SK-N-SH (cell line): ENCODE results near the gene TTC39A. TPM values are rescaled to one million over a fixed set of nuclear protein-coding genes. Genes with fewer than 3 reads are reported as not detected.

Experiments used
- CTCF ChIA-PET: fragments of 300-600, 350-600 bp; formaldehyde crosslinking; extraction: SDS; loops from one replicate; lab custom pipeline; 2021; lab: Yijun Ruan, JAX
- POLR2A ChIA-PET: fragments of 350-600 bp; sonication (Branson Sonifier 250); formaldehyde crosslinking; extraction: SDS; loops from one replicate; lab custom pipeline; 2020; ENCODE audit warnings: antibody characterized with exemption, inconsistent platforms; lab: Yijun Ruan, JAX
- DNase-seq: peaks from one replicate; pipeline ENCODE4 v3.0.0; 2012
- H2AFZ ChIP-seq: fragments of 200-600 bp; sonication (generic); 2 replicates; pipeline ENCODE4 v1.8.1; 2016; ENCODE audit warnings: antibody characterized with exemption, mild to moderate bottlenecking, low read depth
- H3F3A ChIP-seq: fragments of 200-600 bp; sonication (generic); replicated peaks from 2 replicates; pipeline ENCODE3; 2016; ENCODE audit warnings: antibody characterized with exemption, mild to moderate bottlenecking; ENCODE audit not compliant: insufficient read depth
- H3K27ac ChIP-seq, 2 experiments: fragments of 200-500 bp in 1 of 2; fragments of 200-600 bp in 1 of 2; sonication (Bioruptor generic) in 1 of 2; sonication (generic), shearing (Covaris generic) in 1 of 2; 2 replicates each; pipeline versions ENCODE4 v1.5.1 to v1.6.1; 2014 to 2016; ENCODE audit warnings: low read depth in 2 of 2, inconsistent platforms in 1 of 2, low read length in 1 of 2, mild to moderate bottlenecking in 1 of 2, mixed read lengths in 1 of 2
- H3K27me3 ChIP-seq: fragments of 200-600 bp; sonication (generic), shearing (Covaris generic); 2 replicates; pipeline ENCODE4 v1.6.1; 2016; ENCODE audit warnings: mixed run types; ENCODE audit not compliant: insufficient read depth
- H3K36me3 ChIP-seq, 2 experiments: fragments of 200-500 bp in 1 of 2; fragments of 200-600 bp in 1 of 2; sonication (Bioruptor generic) in 1 of 2; sonication (generic) in 1 of 2; replicated peaks in 1 of 2; 2 replicates each; pipeline versions ENCODE3 to v1.5.1; 2014 to 2016; ENCODE audit warnings: low read length in 1 of 2, mild to moderate bottlenecking in 1 of 2; ENCODE audit not compliant: insufficient read depth in 2 of 2, control insufficient read depth in 1 of 2
- H3K4me1 ChIP-seq, 2 experiments: fragments of 200-500 bp in 1 of 2; fragments of 200-600 bp in 1 of 2; sonication (Bioruptor generic) in 1 of 2; sonication (generic), shearing (Covaris generic) in 1 of 2; 2 replicates each; pipeline versions ENCODE4 v1.5.1 to v1.6.1; 2014 to 2016; ENCODE audit warnings: low read depth in 1 of 2, low read length in 1 of 2, mixed run types in 1 of 2; ENCODE audit not compliant: insufficient read depth in 2 of 2, control insufficient read depth in 1 of 2
- H3K4me2 ChIP-seq: fragments of 200-600 bp; sonication (generic), shearing (Covaris generic); 2 replicates; pipeline ENCODE4 v1.6.1; 2017; ENCODE audit warnings: mixed run types
- H3K4me3 ChIP-seq, 2 experiments: fragments of 200-500 bp in 1 of 2; fragments of 200-600 bp in 1 of 2; sonication (Bioruptor generic) in 1 of 2; sonication (generic), shearing (Covaris generic) in 1 of 2; 2 replicates each; pipeline versions ENCODE4 v1.5.1 to v1.8.1; 2014 to 2016; ENCODE audit warnings: low read depth in 2 of 2, inconsistent platforms in 1 of 2, low read length in 1 of 2, mild to moderate bottlenecking in 1 of 2, mixed read lengths in 1 of 2, moderate library complexity in 1 of 2
- H3K79me2 ChIP-seq: fragments of 200-600 bp; sonication (generic); 2 replicates; pipeline ENCODE4 v1.8.1; 2017; ENCODE audit warnings: mild to moderate bottlenecking; ENCODE audit not compliant: insufficient read depth
- H3K9ac ChIP-seq: fragments of 200-600 bp; sonication (generic); 2 replicates; pipeline ENCODE4 v1.6.1; 2017; ENCODE audit warnings: mixed run types
- H3K9me2 ChIP-seq: fragments of 200-600 bp; sonication (generic); 2 replicates; pipeline ENCODE4 v1.6.1; 2017; ENCODE audit warnings: mixed run types
- H3K9me3 ChIP-seq: fragments of 200-600 bp; sonication (generic); 2 replicates; pipeline ENCODE4 v1.6.1; 2017; ENCODE audit warnings: mixed run types, mild to moderate bottlenecking, moderate library complexity
- H4K20me1 ChIP-seq: fragments of 200-600 bp; sonication (generic); 2 replicates; pipeline ENCODE4 v1.6.1; 2017; ENCODE audit warnings: mild to moderate bottlenecking, mixed run types; ENCODE audit not compliant: insufficient read depth
- CHD2 ChIP-seq: fragments of 150-350 bp; IDR thresholded peaks from 2 replicates; pipeline ENCODE4 v1.6.1; 2018; ENCODE audit warnings: low read length; ENCODE audit not compliant: partially characterized antibody
- JUND ChIP-seq: IDR thresholded peaks from 2 replicates; pipeline ENCODE4 v1.4.0; 2012
- MXI1 ChIP-seq: IDR thresholded peaks from 2 replicates; pipeline ENCODE4 v1.6.1; 2012; ENCODE audit warnings: mild to moderate bottlenecking, low read depth, low read length, improper control_type of control experiment
- RCOR1 ChIP-seq: fragments of 150-350 bp; IDR thresholded peaks from 2 replicates; pipeline ENCODE4 v1.6.1; 2017; ENCODE audit warnings: antibody characterized with exemption, low read length
- SIN3A ChIP-seq: IDR thresholded peaks from 2 replicates; pipeline ENCODE4 v1.6.1; 2012; ENCODE audit warnings: low read depth, mild to moderate bottlenecking, low read length, moderate library complexity, borderline replicate concordance
- SMC3 ChIP-seq: IDR thresholded peaks from 2 replicates; pipeline ENCODE4 v1.6.1; 2012; ENCODE audit warnings: low read depth, low read length, improper control_type of control experiment
- TCF12 ChIP-seq: IDR thresholded peaks from 2 replicates; pipeline ENCODE4 v1.4.0; 2012
- USF1 ChIP-seq: IDR thresholded peaks from 2 replicates; pipeline ENCODE4 v1.4.0; 2012; ENCODE audit warnings: low read depth, borderline replicate concordance
- USF2 ChIP-seq: fragments of 150-350 bp; IDR thresholded peaks from 2 replicates; pipeline ENCODE4 v1.6.1; 2017; ENCODE audit warnings: antibody characterized with exemption, low read length, low read depth, borderline replicate concordance
- WGBS: methylation state at CpG from one replicate; pipeline ENCODE4 v1.1.6; 2017; ENCODE audit warnings: low lambda C conversion rate; 5-methylcytosine and 5-hydroxymethylcytosine counted together
- polyA plus RNA-seq, 3 experiments: library from polyadenylated mRNA; depleted of rRNA; stranded (reverse); fragments of >200 nt; gene quantifications; 2 replicates each; pipeline ENCODE4 v1.2.3, GENCODE V29; 2012
- TF ChIP-seq, protein P1 (sequence below): IDR thresholded peaks from 2 replicates; pipeline ENCODE4 v1.6.1; 2012; ENCODE audit warnings: mild to moderate bottlenecking, low read depth, low read length, moderate library complexity
- TF ChIP-seq, protein P2 (sequence below): IDR thresholded peaks from 2 replicates; pipeline ENCODE4 v1.4.0; 2012; ENCODE audit warnings: low read depth
- TF ChIP-seq, protein P3 (sequence below): fragments of 200-600 bp; sonication (generic); IDR thresholded peaks from 2 replicates; pipeline ENCODE4 v1.6.1; 2017; ENCODE audit warnings: antibody characterized with exemption, mild to moderate bottlenecking, moderate library complexity
- TF ChIP-seq, protein P4 (sequence below): IDR thresholded peaks from 2 replicates; pipeline ENCODE4 v1.4.0; 2012; ENCODE audit warnings: low read depth, borderline replicate concordance

TTC39A gene
- polyA plus RNA-seq, 1 of the 3 experiments (the other 2 are of a cell fraction), result 0.97 TPM

- TF ChIP-seq, protein P1, sequence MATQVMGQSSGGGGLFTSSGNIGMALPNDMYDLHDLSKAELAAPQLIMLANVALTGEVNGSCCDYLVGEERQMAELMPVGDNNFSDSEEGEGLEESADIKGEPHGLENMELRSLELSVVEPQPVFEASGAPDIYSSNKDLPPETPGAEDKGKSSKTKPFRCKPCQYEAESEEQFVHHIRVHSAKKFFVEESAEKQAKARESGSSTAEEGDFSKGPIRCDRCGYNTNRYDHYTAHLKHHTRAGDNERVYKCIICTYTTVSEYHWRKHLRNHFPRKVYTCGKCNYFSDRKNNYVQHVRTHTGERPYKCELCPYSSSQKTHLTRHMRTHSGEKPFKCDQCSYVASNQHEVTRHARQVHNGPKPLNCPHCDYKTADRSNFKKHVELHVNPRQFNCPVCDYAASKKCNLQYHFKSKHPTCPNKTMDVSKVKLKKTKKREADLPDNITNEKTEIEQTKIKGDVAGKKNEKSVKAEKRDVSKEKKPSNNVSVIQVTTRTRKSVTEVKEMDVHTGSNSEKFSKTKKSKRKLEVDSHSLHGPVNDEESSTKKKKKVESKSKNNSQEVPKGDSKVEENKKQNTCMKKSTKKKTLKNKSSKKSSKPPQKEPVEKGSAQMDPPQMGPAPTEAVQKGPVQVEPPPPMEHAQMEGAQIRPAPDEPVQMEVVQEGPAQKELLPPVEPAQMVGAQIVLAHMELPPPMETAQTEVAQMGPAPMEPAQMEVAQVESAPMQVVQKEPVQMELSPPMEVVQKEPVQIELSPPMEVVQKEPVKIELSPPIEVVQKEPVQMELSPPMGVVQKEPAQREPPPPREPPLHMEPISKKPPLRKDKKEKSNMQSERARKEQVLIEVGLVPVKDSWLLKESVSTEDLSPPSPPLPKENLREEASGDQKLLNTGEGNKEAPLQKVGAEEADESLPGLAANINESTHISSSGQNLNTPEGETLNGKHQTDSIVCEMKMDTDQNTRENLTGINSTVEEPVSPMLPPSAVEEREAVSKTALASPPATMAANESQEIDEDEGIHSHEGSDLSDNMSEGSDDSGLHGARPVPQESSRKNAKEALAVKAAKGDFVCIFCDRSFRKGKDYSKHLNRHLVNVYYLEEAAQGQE, result no peak
- no peak for TF ChIP-seq USF1
Observed at GRCh38 chr1:51301844-51302162, 28.6 kb downstream of the TTC39A start (continued).

DNA sequence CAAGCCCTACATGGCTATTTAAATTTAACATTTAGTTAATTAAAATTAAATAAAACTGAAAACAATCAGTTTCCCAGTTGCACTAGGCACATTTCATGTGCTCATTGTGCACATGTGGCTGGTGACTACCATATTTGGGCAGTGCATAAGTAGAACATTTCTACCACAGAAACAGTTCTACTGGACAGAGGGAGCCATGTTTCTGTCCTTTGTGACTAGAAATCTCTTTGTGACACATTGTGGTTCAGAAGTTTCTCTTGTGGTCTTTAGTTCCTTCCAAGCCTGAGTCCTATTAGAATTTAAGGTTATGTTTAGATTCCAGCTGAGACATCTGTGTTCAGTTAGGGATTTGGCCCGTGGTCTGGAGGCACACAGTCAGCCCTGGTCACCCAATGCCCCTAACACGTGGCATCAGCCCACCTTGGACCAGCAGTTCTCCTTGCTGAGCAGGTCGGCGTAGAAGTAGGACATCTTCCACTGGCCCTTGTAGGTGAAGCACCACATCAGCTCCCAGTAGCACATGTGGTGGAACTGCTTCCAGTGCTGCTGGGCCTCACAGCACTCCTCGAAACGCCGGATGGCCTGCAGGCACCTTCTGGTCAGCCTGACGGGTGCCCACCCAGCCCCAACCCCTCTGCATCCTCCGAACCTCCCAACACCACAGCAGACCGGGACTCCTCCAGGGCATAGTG, 29.1 kb downstream of the TTC39A start:
- no peaks in the 10 kb centered on the region for H3K9me3 ChIP-seq
- POLR2A ChIA-PET, result no interaction called here
- peaks cover 0 to 6% of the 10 kb centered on the region in 2 experiments; a peak in 1 of 4 replicates for H3K4me1 ChIP-seq
- H3K79me2 ChIP-seq, result no peaks in the 10 kb centered on the region
- no peak overlapping the region for H3K4me3 ChIP-seq
- no peak for DNase-seq
- H3K27ac ChIP-seq, result no peak overlapping the region
- H3K9me2 ChIP-seq, result no peaks in the 10 kb centered on the region
- TF ChIP-seq, protein P2, sequence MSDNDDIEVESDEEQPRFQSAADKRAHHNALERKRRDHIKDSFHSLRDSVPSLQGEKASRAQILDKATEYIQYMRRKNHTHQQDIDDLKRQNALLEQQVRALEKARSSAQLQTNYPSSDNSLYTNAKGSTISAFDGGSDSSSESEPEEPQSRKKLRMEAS, result no peak
- TF ChIP-seq MXI1 (no peak), USF1 (no peak), SIN3A (no peak), USF2 (no peak), SMC3 (no peak), TCF12 (no peak), JUND (no peak), CHD2 (no peak), RCOR1 (no peak)
- TF ChIP-seq, protein P1, result no peak
- TF ChIP-seq, protein P3, sequence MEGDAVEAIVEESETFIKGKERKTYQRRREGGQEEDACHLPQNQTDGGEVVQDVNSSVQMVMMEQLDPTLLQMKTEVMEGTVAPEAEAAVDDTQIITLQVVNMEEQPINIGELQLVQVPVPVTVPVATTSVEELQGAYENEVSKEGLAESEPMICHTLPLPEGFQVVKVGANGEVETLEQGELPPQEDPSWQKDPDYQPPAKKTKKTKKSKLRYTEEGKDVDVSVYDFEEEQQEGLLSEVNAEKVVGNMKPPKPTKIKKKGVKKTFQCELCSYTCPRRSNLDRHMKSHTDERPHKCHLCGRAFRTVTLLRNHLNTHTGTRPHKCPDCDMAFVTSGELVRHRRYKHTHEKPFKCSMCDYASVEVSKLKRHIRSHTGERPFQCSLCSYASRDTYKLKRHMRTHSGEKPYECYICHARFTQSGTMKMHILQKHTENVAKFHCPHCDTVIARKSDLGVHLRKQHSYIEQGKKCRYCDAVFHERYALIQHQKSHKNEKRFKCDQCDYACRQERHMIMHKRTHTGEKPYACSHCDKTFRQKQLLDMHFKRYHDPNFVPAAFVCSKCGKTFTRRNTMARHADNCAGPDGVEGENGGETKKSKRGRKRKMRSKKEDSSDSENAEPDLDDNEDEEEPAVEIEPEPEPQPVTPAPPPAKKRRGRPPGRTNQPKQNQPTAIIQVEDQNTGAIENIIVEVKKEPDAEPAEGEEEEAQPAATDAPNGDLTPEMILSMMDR, result no peak
- TF ChIP-seq, protein P4, sequence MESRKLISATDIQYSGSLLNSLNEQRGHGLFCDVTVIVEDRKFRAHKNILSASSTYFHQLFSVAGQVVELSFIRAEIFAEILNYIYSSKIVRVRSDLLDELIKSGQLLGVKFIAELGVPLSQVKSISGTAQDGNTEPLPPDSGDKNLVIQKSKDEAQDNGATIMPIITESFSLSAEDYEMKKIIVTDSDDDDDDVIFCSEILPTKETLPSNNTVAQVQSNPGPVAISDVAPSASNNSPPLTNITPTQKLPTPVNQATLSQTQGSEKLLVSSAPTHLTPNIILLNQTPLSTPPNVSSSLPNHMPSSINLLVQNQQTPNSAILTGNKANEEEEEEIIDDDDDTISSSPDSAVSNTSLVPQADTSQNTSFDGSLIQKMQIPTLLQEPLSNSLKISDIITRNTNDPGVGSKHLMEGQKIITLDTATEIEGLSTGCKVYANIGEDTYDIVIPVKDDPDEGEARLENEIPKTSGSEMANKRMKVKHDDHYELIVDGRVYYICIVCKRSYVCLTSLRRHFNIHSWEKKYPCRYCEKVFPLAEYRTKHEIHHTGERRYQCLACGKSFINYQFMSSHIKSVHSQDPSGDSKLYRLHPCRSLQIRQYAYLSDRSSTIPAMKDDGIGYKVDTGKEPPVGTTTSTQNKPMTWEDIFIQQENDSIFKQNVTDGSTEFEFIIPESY, result no peak
- TF ChIP-seq, all 33 proteins: peak for 0
- Histone ChIP-seq H4K20me1 (no peaks in the 10 kb centered on the region), H3F3A (peaks cover 7% of the 10 kb centered on the region), H3K4me2 (no peak overlapping the region), H3K36me3 (no peaks in the 10 kb centered on the region), H3K9ac (no peak overlapping the region), H2AFZ (no peak overlapping the region), H3K27me3 (no peaks in the 10 kb centered on the region)
- 93% methylated on average over 10 of the region's 10 CpGs for WGBS
- CTCF ChIA-PET, result no interaction called here
